CD14-positive monocyte (primary cell): ENCODE measurements around the gene RREB1. TPM values are rescaled to one million over a fixed set of nuclear protein-coding genes. Genes with fewer than 3 reads are reported as not detected.
A peak's percentile ranks its signal among the peaks of the same experiment; 100 is the strongest.

Source experiments
- DNase-seq, 3 donors: peaks; one replicate each; pipeline ENCODE4 v3.0.0-alpha.2; 2011 to 2022
- H2AFZ ChIP-seq: 2 replicates; pipeline ENCODE4 v1.6.0; 2012; ENCODE audit warnings: mild to moderate bottlenecking, low read depth, low read length, inconsistent platforms; ENCODE audit not compliant: insufficient read depth, poor library complexity, severe bottlenecking
- H3K27ac ChIP-seq, 2 donors: 1 replicate in 1 of 2; 2 replicates in 1 of 2; pipeline ENCODE4 v1.5.1; 2012 to 2013; ENCODE audit warnings: low read length in 2 of 2, control low read depth in 1 of 2, inconsistent platforms in 1 of 2, low read depth in 1 of 2, mild to moderate bottlenecking in 1 of 2
- H3K27me3 ChIP-seq, 2 donors: one replicate each; pipeline versions ENCODE4 v1.6.0 to v1.6.1; 2011 to 2013; ENCODE audit warnings: low read length in 2 of 2; ENCODE audit not compliant: control insufficient read depth in 2 of 2, insufficient read depth in 2 of 2
- H3K36me3 ChIP-seq, 2 donors: replicated peaks in 1 of 2; 1 replicate in 1 of 2; 2 replicates in 1 of 2; pipeline versions ENCODE4 v1.5.1 to v1.6.1; 2012 to 2013; ENCODE audit warnings: low read length in 2 of 2, control low read depth in 1 of 2, inconsistent platforms in 1 of 2, mild to moderate bottlenecking in 1 of 2; ENCODE audit not compliant: insufficient read depth in 2 of 2, control insufficient read depth in 1 of 2
- H3K4me1 ChIP-seq, 2 donors: 1 replicate in 1 of 2; 2 replicates in 1 of 2; pipeline versions ENCODE4 v1.5.1 to v1.6.1; 2012 to 2013; ENCODE audit warnings: low read length in 2 of 2, control low read depth in 1 of 2, inconsistent platforms in 1 of 2, mild to moderate bottlenecking in 1 of 2, moderate library complexity in 1 of 2; ENCODE audit not compliant: insufficient read depth in 2 of 2, control insufficient read depth in 1 of 2
- H3K4me2 ChIP-seq: replicated peaks from 2 replicates; pipeline ENCODE3; 2012; ENCODE audit warnings: low read length, moderate library complexity, mild to moderate bottlenecking; ENCODE audit not compliant: poor library complexity, severe bottlenecking; ENCODE audit errors: extremely low read depth
- H3K4me3 ChIP-seq, 3 experiments: fragments of 200-600 bp in 1 of 3; sonication (generic) in 1 of 3; replicated peaks in 1 of 3; 1 replicate in 2 of 3; 2 replicates in 1 of 3; pipeline ENCODE4 v1.5.1; 2011 to 2013; ENCODE audit warnings: low read length in 3 of 3, mild to moderate bottlenecking in 3 of 3, control low read depth in 2 of 3, low read depth in 2 of 3, inconsistent platforms in 1 of 3, moderate library complexity in 1 of 3
- H3K79me2 ChIP-seq: 2 replicates; pipeline ENCODE4 v1.6.0; 2012; ENCODE audit warnings: mild to moderate bottlenecking, control low read depth, inconsistent platforms, low read length, moderate library complexity; ENCODE audit not compliant: insufficient read depth
- H3K9ac ChIP-seq: 2 replicates; pipeline ENCODE4 v1.6.0; 2017; ENCODE audit warnings: low read length, mild to moderate bottlenecking; ENCODE audit not compliant: insufficient read depth, poor library complexity, severe bottlenecking
- H3K9me3 ChIP-seq, 2 donors: replicated peaks in 1 of 2; 1 replicate in 1 of 2; 2 replicates in 1 of 2; pipeline versions ENCODE4 v1.5.1 to v1.6.1; 2012 to 2013; ENCODE audit warnings: low read length in 2 of 2, control low read depth in 1 of 2; ENCODE audit not compliant: control insufficient read depth in 1 of 2, insufficient read depth in 1 of 2
- H4K20me1 ChIP-seq: 2 replicates; pipeline ENCODE4 v1.6.0; 2012; ENCODE audit warnings: mild to moderate bottlenecking, low read length, control low read depth, moderate library complexity; ENCODE audit not compliant: insufficient read depth
- H3K27ac Mint-ChIP-seq, 7 donors: one replicate each; pipeline ENCODE4 v1.8.0; 2020; ENCODE audit warnings: mild to moderate bottlenecking in 7 of 7, mixed read lengths in 7 of 7, moderate library complexity in 6 of 7, inconsistent platforms in 2 of 7
- H3K27me3 Mint-ChIP-seq, 3 donors: one replicate each; pipeline ENCODE4 v1.8.0; 2021 to 2022; ENCODE audit warnings: low read depth in 3 of 3, mild to moderate bottlenecking in 3 of 3, mixed read lengths in 3 of 3, moderate library complexity in 3 of 3, inconsistent platforms in 1 of 3
- H3K36me3 Mint-ChIP-seq, 2 donors: one replicate each; pipeline ENCODE4 v1.8.0; 2020; ENCODE audit warnings: mixed read lengths in 2 of 2, inconsistent platforms in 1 of 2, mild to moderate bottlenecking in 1 of 2
- H3K4me1 Mint-ChIP-seq: one replicate; pipeline ENCODE4 v1.8.0; 2020; ENCODE audit warnings: mild to moderate bottlenecking, mixed read lengths
- H3K4me3 Mint-ChIP-seq, 2 donors: one replicate each; pipeline ENCODE4 v1.8.0; 2020; ENCODE audit warnings: mild to moderate bottlenecking in 2 of 2, mixed read lengths in 2 of 2, moderate library complexity in 1 of 2
- H3K9me3 Mint-ChIP-seq, 7 donors: one replicate each; pipeline ENCODE4 v1.8.0; 2020 to 2022; ENCODE audit warnings: mixed read lengths in 7 of 7, mild to moderate bottlenecking in 6 of 7, moderate library complexity in 6 of 7, inconsistent platforms in 2 of 7
- CTCF ChIP-seq: fragments of 200-600 bp; IDR thresholded peaks from one replicate; pipeline ENCODE4 v1.8.0; 2022; ENCODE audit warnings: antibody characterized with exemption, mild to moderate bottlenecking
- WGBS: methylation state at CpG from one replicate; pipeline ENCODE4 v1.1.5; 2013; ENCODE audit warnings: missing lambda C conversion rate; ENCODE audit not compliant: insufficient coverage; 5-methylcytosine and 5-hydroxymethylcytosine counted together
- intact Hi-C, 2 donors: fragments of 100-400 bp; cut with micrococcal nuclease; formaldehyde crosslinking; loops; one replicate each; pipeline versions ENCODE4 v1.15.0 to v1.15.1; 2023
- polyA plus RNA-seq, 3 donors: library from polyadenylated mRNA; depleted of rRNA in 1 of 3; unstranded in 2 of 3; stranded (reverse) in 1 of 3; fragments of 300-500 nt in 2 of 3; fragments of >200 nt in 1 of 3; fragmentation: Illumina TruSeq in 2 of 3; gene quantifications; 1 replicate in 2 of 3; 2 replicates in 1 of 3; pipeline ENCODE4 v1.2.3, GENCODE V29; 2012 to 2021

RREB1 gene
- polyA plus RNA-seq, 3 donors = 2.1 to 15.3 (median 5.6) TPM

- Mint-ChIP-seq H3K9me3 (peaks cover 0 to 2% (median 0%) of the 10 kb centered on the region in 7 donors), H3K4me1 (peaks cover 72% of the 10 kb centered on the region)
- intact Hi-C loops = no loop called here
Measured at GRCh38 chr6:7163661-7164071, 55.9 kb downstream of the RREB1 start.

GRCh38 chr6:7164536-7165001, 56.8 kb downstream of the RREB1 start:
- intact Hi-C loops = loop anchor here in 1 of 2 donors (5.0 kb wide), 1 partner anchor 37 kb away; no protein-coding TSS in a partner anchor
- Mint-ChIP-seq H3K27me3 (peaks cover 0 to 6% (median 0%) of the 10 kb centered on the region in 3 donors), H3K36me3 (peaks cover 12 to 13% of the 10 kb centered on the region in 2 donors), H3K9me3 (peaks cover 0 to 2% (median 0%) of the 10 kb centered on the region in 7 donors), H3K4me1 (peaks cover 81% of the 10 kb centered on the region), H3K4me3 (no peak overlapping the region), H3K27ac (peak overlapping the region; percentile 71 to 97 (median 92))
- Histone ChIP-seq H3K79me2 (peaks cover 100% of the 10 kb centered on the region), H3K9me3 (no peaks in the 10 kb centered on the region), H3K27ac (peak overlapping the region in 1 of 2 donors; percentile 96), H3K4me2 (no peak overlapping the region), H3K9ac (no peak overlapping the region), H3K36me3 (no peaks in the 10 kb centered on the region), H3K27me3 (no peaks in the 10 kb centered on the region), H4K20me1 (peaks cover 98% of the 10 kb centered on the region), H3K4me1 (peaks cover 59 to 67% of the 10 kb centered on the region in 2 donors), H2AFZ (no peak overlapping the region), H3K4me3 (no peak overlapping the region)
- no peak for DNase-seq
- no peak for TF ChIP-seq CTCF
- WGBS = no CpG with 5 or more reads among the region's 5 CpGs

More at GRCh38 chr6:7163661-7164071, 55.9 kb downstream of the RREB1 start:
- H3K36me3 Mint-ChIP-seq = peaks cover 12 to 15% of the 10 kb centered on the region in 2 donors
- no peaks in the 10 kb centered on the region for H3K9me3 ChIP-seq
- no peak for DNase-seq
- H3K27me3 Mint-ChIP-seq = peaks cover 0 to 6% (median 0%) of the 10 kb centered on the region in 3 donors
- H3K4me2 ChIP-seq = no peak overlapping the region
- H3K36me3 ChIP-seq = no peaks in the 10 kb centered on the region
- 51% methylated on average over 10 of the region's 12 CpGs for WGBS
- H3K4me1 ChIP-seq = peaks cover 50 to 58% of the 10 kb centered on the region in 2 donors
- peaks cover 98% of the 10 kb centered on the region for H4K20me1 ChIP-seq
- H3K4me3 Mint-ChIP-seq = no peak overlapping the region
- no peaks in the 10 kb centered on the region for H3K27me3 ChIP-seq
- H2AFZ ChIP-seq = no peak overlapping the region
- no peak overlapping the region for H3K4me3 ChIP-seq
- peak overlapping the region; percentile 13 to 92 (median 71) for H3K27ac Mint-ChIP-seq
- peaks cover 100% of the 10 kb centered on the region for H3K79me2 ChIP-seq
- H3K9ac ChIP-seq = no peak overlapping the region
- peak overlapping the region in 1 of 2 donors; percentile 96 for H3K27ac ChIP-seq
- no peak for TF ChIP-seq CTCF
